NOMO-1 treated with DMSO at 0.1 percent for 48 hours (cell line): ENCODE measurements around the gene C6orf47.

Source experiments
- DNase-seq: peaks from one replicate; lab custom pipeline; 2025; ENCODE audit not compliant: unreplicated experiment; lab: John Stamatoyannopoulos, UW

Gene C6orf47

DNA sequence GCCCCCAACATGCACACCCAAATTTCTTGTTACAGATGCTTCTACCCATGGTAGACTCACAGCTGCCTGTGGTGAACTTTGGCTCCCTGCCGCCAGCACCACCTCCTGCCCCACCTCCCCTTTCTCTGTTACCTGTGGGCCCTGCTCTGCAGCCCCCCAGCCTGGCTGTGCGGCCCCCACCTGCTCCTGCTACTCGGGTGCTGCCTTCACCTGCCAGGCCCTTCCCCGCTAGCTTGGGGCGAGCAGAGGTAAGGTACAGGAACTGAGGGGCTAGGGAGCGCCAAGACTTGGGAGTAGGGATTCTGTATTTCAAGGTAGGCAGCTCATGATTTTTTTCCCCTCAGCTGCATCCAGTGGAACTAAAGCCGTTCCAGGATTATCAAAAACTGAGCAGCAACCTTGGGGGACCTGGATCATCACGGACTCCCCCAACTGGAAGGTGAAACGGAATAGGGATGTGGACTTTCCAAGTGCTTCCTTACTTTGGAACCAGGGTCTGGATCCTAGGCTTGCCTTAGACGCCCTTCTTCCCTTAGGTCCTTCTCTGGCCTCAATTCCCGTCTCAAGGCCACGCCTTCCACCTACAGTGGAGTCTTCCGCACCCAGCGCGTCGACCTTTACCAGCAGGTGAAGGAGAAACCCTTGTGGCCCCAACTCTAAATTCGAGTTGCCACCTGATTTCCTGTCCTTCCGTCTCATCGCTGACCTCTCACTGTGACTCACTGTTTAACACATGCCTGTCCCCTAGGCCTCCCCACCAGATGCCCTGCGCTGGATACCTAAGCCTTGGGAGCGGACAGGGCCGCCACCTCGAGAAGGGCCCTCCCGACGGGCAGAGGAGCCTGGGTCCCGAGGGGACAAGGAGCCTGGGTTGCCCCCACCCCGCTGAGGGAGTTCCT lies 23.6 kb downstream of the C6orf47 start:
- DNase-seq: no peak

DNA sequence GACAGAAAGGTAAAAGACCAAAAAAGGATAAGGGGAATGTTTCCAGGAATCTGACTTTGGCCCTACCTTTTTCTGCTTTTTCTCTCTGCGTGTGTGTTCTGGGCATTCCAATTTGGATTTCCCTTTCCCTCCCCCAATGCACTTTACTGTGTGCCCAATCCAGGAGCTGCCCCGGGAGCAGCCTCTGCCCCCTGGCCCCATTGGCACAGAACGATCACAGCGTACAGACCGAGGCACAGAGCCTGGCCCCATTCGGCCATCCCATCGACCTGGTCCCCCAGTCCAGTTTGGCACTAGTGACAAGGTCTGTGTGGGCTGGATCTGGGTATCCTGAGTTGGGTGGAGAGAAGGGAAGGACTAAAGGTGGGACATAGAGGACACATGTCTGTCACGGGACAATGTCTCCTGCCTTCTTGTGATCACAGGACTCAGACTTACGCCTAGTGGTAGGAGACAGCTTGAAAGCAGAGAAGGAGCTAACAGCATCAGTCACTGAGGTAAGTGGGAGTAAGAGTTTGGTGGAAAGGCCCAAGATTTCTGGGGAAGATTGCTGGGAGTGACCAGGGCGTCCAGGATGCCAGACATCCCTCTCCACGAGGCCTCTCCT lies 25.5 kb downstream of the C6orf47 start:
- DNase-seq: no peak

- DNase-seq: no peak
These were observed 26.4 kb downstream of the C6orf47 start for GRCh38 chr6:31634131-31634530.

GRCh38 chr6:31633447-31633846 lies 27.1 kb downstream of the C6orf47 start:
- no peak for DNase-seq

- DNase-seq: no peak
These were observed 28.2 kb downstream of the C6orf47 start for GRCh38 chr6:31632279-31632946.

- no peak for DNase-seq
These were observed 28.8 kb downstream of the C6orf47 start for GRCh38 chr6:31631681-31632278.

DNA sequence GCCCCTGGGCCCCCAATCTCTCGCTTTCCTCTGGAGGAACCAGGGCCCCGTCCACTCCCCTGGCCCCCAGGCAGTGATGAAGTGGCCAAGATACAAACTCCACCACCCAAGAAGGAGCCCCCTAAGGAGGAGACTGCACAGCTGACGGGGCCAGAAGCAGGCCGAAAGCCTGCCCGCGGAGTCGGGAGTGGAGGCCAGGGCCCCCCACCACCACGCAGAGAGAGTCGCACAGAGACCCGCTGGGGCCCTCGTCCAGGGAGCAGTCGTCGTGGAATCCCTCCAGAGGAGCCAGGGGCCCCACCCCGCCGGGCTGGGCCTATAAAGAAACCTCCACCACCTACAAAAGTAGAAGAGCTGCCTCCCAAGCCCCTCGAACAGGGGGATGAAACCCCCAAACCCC lies 29.4 kb downstream of the C6orf47 start:
- DNase-seq: no peak

DNA sequence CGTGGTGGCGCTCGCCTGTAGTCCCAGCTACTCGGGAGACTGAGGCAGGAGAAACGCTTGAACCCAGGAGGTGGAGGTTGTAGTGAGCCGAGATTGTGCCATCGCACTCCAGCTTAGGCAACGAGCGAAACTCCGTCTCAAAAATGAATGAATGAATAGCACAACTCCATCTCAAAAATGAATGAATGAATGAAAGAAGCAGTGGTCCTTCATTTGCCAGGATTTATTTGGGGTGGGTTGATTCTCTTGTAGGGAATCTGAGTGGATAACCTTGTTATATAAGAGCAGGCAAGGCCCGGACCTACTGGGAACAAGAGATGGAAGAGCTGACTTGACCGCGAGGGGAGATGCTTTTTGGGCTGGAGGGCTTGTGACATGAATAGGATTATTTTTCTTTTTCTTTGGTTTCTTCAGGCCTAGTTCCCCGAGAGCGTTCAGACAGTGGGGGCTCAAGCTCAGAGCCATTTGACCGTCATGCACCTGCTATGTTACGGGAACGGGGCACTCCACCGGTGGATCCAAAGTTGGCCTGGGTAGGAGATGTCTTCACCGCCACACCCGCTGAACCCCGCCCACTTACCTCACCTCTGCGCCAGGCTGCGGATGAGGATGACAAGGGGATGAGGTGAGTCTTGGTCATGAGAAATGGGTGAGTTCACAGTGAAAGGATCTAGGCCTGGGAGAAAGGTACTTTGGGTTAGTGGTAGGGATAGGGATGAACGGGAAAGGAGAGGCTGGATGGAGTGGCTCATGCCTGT lies 30.2 kb downstream of the C6orf47 start:
- DNase-seq: no peak

- DNase-seq: no peak
These were observed 31.6 kb downstream of the C6orf47 start for GRCh38 chr6:31629014-31629413.

GRCh38 chr6:31627690-31628287 lies 32.8 kb downstream of the C6orf47 start:
- DNase-seq: no peak

DNA sequence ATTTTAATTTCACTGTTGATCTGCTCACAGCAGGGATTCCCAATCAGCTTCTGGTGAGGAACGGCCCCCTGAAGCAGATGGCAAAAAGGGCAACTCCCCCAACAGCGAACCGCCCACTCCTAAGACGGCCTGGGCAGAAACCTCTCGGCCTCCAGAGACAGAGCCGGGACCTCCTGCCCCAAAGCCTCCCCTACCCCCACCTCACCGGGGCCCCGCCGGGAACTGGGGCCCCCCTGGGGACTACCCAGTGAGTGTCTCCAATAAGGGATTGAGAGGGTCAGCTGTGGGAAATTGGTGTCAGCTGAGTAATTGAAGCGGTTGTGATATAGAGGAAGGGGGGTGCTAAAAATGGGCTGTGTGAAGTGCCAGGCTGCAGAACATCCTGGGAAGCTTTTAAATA lies 33.6 kb downstream of the C6orf47 start:
- DNase-seq: no peak

GRCh38 chr6:31624070-31624469 lies 36.5 kb downstream of the C6orf47 start:
- DNase-seq: no peak

DNA sequence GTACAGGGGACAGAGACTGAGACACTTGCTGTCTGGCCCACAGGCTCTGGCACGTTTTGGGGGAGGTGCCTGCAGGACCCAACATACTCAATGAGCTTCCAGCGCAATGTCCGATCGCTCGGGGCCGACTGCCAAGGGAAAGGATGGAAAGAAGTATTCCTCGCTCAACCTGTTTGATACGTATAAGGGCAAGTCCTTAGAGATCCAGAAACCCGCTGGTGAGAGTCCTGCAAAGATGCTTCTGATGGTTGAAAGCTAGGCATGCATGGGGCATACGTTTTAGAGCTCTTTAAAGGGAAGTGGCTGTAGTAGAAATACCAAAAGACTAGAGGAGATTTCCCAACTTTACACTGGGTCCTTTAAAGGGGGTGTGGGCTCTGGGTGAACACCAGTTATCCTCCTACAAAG lies 37.9 kb downstream of the C6orf47 start:
- peak; percentile 38 for DNase-seq

- no peak for DNase-seq
These were observed 38.6 kb downstream of the C6orf47 start for GRCh38 chr6:31621991-31622390.

- no peak for DNase-seq
These were observed 39.1 kb downstream of the C6orf47 start for GRCh38 chr6:31621320-31621939.

DNA sequence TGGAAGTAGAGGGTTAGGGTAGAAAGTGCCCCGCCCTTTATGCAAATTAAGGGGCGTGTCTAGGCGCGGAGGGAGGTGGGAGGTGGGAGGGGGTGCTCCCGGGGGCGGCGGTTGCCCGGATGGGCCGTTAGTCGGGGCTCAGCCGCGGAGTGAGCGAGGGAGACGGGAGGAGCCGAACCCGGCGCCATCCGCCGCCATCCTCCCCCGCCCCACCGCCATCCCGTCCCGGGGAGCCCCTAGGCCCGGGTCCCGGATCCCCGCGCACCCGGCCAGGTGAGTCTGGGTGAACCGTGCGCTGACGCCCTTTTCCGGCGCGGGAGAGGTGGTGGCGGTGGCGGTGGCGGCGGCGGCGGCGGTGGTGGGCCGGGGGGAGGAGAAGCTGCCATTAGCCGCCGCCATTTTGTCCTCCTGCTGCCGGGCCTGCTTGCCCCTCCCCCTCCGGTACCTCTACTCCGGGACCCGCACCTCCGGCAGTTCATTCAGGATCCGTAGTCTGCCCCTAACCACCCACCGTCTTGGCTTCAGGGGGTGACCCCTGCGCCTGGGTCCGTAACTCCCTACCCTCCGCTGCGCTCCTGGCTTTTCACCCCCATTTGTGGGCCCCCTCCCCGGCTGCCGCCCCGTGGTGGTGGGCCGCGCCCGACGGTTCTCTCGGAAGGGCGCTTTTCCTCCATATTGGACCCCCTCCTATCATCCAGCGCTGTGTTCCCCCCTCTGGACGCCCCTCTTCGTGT lies 39.8 kb downstream of the C6orf47 start, which contains the start of gene PRRC2A:
Gene PRRC2A (plus strand): TSS at position 130 of the 734 bp plus-strand sequence. CDS start 2,075 bp downstream, outside the sequence.
- DNase-seq: peak; percentile 72

- DNase-seq: peak; percentile 99
These were observed 40.6 kb downstream of the C6orf47 start for GRCh38 chr6:31619805-31620585.

- DNase-seq: no peak
These were observed 43.6 kb downstream of the C6orf47 start for GRCh38 chr6:31617010-31617409.
